WERI-Rb-1 (cell line): ENCODE measurements around the gene SETBP1.

Experiments
- DNase-seq: peaks from one replicate; pipeline ENCODE4 v3.0.0-alpha.2; 2020
- H3K27ac ChIP-seq: fragments of 250-450 bp; sonication (Bioruptor Pico); 2 replicates; pipeline ENCODE4 v1.5.1; 2020; ENCODE audit warnings: mild to moderate bottlenecking, moderate library complexity
- H3K27me3 ChIP-seq: fragments of 250-450 bp; sonication (Bioruptor Pico); 2 replicates; pipeline ENCODE4 v1.5.1; 2021; ENCODE audit warnings: mild to moderate bottlenecking, low read depth, moderate library complexity; ENCODE audit not compliant: insufficient read depth, severe bottlenecking
- H3K36me3 ChIP-seq: fragments of 250-450 bp; sonication (Bioruptor Pico); 2 replicates; pipeline ENCODE4 v1.5.1; 2020; ENCODE audit warnings: mild to moderate bottlenecking, moderate library complexity
- H3K4me3 ChIP-seq: 2 replicates; pipeline ENCODE4 v1.5.1; 2011; ENCODE audit warnings: low read depth, mild to moderate bottlenecking, control low read depth, low read length
- H3K9me3 ChIP-seq: fragments of 250-450 bp; sonication (Bioruptor Pico); 2 replicates; pipeline ENCODE4 v1.5.1; 2021; ENCODE audit warnings: mild to moderate bottlenecking, moderate library complexity; ENCODE audit not compliant: severe bottlenecking
- CTCF ChIP-seq: IDR thresholded peaks from 2 replicates; pipeline ENCODE4 v1.5.1; 2011; ENCODE audit warnings: low read depth, mild to moderate bottlenecking, control low read depth, inconsistent platforms, low read length

SETBP1 gene

GRCh38 chr18:44700652-44701051 lies 20.0 kb downstream of the SETBP1 start:
- TF ChIP-seq CTCF: no peak
- Histone ChIP-seq H3K9me3 (no peaks in the 10 kb centered on the region), H3K27me3 (no peaks in the 10 kb centered on the region), H3K27ac (no peak overlapping the region), H3K4me3 (no peak overlapping the region), H3K36me3 (no peaks in the 10 kb centered on the region)
- no peak for DNase-seq

GRCh38 chr18:44701227-44701626 lies 20.5 kb downstream of the SETBP1 start:
- Histone ChIP-seq H3K9me3 (no peaks in the 10 kb centered on the region), H3K36me3 (no peaks in the 10 kb centered on the region), H3K4me3 (no peak overlapping the region), H3K27me3 (no peaks in the 10 kb centered on the region), H3K27ac (no peak overlapping the region)
- TF ChIP-seq CTCF: no peak
- no peak for DNase-seq

GRCh38 chr18:44702594-44702993 lies 21.9 kb downstream of the SETBP1 start:
- Histone ChIP-seq H3K9me3 (no peaks in the 10 kb centered on the region), H3K4me3 (no peak overlapping the region), H3K27ac (no peak overlapping the region), H3K36me3 (no peaks in the 10 kb centered on the region), H3K27me3 (no peaks in the 10 kb centered on the region)
- DNase-seq: no peak
- TF ChIP-seq CTCF: no peak

DNA sequence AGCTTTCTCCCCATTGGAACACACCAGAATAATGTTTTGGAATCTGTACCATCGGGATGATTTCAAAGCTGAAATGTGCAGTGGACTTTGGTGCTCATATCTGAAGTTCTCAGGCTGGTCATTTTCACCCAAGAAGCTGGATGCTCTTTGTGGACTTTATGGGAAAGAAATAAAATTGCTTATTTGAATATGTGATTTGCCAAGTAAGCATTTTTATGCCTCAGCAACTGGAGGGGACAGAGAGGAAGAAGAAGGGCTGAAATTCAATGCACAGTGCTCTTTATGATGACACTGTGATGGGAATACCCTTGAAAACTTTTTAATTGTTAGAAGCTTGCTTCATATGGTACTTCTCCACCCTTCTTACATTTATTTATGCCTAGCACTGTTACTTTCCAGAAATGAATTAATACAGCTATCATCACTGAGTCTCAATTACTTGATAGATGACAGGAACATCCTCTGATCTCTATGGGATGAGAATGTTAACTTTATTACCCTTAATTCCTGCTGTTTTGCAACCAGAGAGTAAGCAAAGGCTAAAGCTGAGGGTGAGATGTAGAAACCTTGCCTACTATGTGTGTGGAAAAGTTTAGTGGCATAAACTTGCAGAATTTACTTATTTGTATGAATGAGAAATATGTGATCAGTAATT lies 23.6 kb downstream of the SETBP1 start:
- no peak overlapping the region for H3K27ac ChIP-seq
- H3K36me3 ChIP-seq: no peaks in the 10 kb centered on the region
- H3K4me3 ChIP-seq: no peak overlapping the region
- H3K9me3 ChIP-seq: no peaks in the 10 kb centered on the region
- H3K27me3 ChIP-seq: no peaks in the 10 kb centered on the region
- TF ChIP-seq CTCF: no peak
- no peak for DNase-seq

DNA sequence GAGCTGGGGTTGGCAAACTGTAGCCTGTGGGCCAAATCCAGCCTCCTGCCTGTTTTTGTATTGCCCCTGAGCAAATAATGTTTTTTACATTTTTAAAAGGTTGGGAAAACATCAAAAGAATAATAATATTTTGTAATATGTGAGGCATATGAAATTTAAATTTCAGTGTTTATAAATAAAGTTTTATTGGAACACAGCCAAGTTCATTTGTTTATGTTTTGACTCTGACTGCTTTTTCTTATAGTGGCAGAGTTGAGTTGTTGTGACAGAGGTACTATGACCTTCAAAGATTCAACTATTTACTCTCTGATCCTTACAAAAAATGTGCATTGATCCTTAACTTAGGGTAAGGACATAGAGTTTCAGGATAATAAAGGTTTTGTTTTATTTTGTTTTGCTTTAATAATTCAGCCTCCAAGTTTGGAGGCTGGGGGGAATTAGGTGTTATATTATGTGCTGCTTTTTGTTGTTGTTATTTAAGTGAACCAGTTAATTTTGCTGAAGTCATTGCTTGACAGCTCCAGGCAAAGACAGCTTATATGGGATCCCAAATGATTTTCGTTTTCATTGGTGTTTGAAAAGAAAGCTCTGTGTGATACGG lies 24.5 kb downstream of the SETBP1 start:
- no peak overlapping the region for H3K27ac ChIP-seq
- no peaks in the 10 kb centered on the region for H3K36me3 ChIP-seq
- H3K9me3 ChIP-seq: no peaks in the 10 kb centered on the region
- no peak for DNase-seq
- no peaks in the 10 kb centered on the region for H3K27me3 ChIP-seq
- H3K4me3 ChIP-seq: no peak overlapping the region
- no peak for TF ChIP-seq CTCF

GRCh38 chr18:44708451-44709083 lies 27.9 kb downstream of the SETBP1 start:
- Histone ChIP-seq H3K4me3 (no peak overlapping the region), H3K9me3 (no peaks in the 10 kb centered on the region), H3K27me3 (no peaks in the 10 kb centered on the region), H3K36me3 (no peaks in the 10 kb centered on the region), H3K27ac (no peak overlapping the region)
- no peak for DNase-seq
- TF ChIP-seq CTCF: no peak
